ENCODE measurements around the gene BLM.
"Not testable (repeated sequence)": the region's sequence is repeated elsewhere in the genome, so short reads cannot be mapped to it uniquely, and the experiment has no call there.

BLM gene

GRCh38 chr15:90691982-90692773 lies 25.0 kb upstream of the BLM start:
- no peak for DNase-seq

DNA sequence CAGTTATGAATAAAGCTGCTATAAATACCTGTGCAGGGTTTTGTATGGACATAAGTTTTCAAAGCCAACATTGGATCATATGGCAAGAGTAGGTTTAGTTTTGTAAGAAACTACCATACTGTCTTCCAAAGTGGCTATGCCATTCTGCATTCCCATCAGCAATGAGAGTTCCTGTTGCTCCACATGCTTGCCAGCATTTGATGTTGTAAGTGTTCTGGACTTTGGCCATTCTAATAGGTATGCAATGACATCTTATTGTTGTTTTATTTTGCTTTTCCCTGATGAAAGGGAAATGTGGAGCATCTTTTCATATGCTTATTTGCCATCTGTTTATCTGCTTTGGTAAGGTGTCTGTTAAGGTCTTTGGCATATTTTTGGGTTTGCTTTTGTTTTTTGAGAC lies 22.2 kb upstream of the BLM start:
- no peak for DNase-seq

- no peak for DNase-seq
Observed at GRCh38 chr15:90697175-90697574, 20.0 kb upstream of the BLM start.

DNA sequence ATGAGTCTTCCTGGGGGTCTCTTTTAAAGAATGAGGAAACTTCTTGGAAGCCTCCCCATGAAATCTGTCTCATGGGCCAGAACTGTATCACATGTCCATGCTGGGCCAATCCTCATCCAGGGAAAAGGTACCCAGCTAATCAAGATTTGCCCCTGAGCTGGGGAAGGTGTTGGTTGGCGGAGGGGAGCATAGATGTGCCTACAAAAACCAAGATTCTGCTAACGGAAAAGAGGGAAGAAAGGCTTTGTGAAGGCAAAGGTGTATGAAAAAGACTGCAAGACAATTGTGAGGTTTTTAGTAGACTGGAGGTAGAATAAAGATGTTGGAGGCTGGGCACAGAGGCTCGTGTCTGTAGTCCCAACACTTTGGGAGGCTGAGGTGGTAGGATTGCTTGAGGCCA lies 18.5 kb upstream of the BLM start:
- no peak for DNase-seq

GRCh38 chr15:90701048-90701447 lies 16.1 kb upstream of the BLM start:
- DNase-seq: no peak

DNA sequence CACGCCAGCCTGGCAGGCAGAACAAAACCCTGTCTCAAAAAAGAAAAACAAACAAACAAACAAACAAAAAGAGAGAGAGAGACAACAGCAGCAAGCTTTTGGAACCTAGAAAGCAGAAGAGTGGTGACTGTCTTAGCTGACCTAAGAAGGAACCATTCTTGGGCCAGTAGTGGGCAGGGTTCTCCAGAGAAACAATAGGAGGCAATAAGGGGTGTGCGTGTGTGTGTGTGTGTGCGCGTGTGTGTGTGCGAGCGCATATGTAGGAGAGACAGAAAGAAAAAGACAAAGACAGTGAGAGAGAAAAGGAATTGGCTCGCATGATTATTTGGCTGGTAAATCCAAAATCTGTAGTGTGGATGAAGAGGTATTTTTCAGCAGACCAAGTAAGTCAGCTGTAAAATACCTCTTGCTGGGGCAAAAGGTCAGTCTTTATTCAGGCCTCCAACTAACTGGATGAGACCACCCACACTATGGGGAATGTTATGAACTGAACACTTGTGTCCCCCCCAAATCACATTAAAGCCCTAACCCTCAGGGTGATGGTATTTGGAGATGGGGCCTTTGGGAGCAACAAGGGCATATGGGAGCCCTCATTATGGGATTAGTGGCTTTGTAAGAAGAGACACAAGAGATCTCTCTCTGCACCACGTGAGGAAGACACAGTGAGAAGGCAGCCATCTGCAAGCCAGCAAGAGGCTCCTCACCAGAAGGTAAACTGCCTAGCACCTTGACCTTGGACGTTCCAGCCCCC lies 15.1 kb upstream of the BLM start:
- DNase-seq: no peak

DNA sequence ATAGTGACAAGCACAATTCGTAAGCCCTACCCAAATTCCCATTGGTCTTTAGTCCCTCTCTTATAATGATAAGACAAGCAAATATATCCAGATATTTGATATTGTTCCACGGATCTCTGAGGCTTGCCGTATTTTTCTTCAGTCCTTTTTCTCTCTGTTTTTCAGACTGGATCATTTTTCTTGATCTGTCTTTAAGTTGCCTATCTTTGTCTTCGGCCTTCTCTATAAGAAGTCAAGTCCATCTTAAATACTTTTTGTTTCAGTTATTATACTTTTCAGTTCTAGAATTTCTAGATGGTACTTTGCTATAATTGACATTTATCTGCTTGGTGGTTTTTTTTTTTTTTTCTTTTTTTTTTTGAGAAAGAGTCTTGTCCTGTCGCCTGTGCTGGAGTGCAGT lies 13.7 kb upstream of the BLM start:
- DNase-seq: no peak

- DNase-seq: no peak
Observed at GRCh38 chr15:90705212-90705611, 11.9 kb upstream of the BLM start.

DNA sequence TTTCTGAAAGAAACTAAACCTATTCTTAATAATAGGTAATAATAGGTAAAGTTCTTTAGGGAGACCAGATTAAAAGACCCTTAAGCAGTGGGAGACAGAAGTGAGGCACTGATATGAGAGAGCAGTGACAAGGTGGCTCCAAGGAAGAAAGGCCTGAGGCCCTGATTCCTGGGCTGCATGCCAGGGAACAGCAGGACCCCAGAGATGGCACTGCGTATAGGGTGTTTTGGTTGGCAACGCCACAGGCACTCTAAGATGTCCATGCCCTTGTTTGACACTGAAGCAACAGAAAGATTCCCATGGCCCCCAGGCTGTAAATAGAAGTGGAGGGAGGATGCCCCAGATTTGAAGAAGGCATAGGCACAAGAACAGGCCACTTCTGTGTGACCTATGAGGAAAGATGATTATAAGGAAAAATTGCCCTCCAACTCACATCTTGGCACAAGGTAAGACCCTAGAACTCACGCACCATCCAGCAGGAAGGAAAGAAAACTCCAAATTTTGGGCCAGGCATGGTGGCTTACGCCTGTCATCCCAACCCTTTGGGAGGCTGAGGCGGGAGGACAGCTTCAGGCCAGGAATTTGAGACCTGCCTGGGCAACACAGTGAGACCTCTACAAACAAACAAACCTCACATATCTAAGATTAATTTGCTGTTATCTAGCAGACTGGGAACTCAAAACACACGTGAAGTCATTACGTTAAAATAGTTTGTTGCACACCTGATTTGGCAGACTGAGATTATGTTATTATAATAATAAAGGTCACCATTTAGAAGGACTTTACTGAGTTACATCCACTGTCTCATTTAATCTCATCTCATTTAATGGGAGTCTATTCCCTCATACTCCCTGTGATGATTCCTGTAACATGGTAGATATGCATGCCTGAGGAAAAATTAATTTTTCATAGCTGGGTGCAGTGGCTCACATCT lies 10.5 kb upstream of the BLM start:
- DNase-seq: no peak

DNA sequence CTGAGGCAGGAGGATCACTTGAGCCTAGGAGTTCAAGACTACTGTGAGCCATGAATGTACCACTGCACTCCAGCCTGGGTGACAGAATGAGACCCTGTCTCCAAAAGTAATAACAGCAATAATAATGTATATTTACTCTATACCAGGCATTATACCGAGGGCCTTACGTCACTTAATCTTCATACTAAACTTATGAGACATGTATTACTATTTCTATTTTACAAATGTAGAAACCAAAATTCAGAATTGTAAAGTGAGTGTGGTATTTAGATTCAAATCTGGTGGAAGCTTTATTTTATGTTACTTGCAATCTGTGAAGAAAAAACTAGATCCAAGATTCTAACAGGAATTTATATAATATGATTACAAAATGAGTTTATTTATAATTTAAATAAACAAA lies 9.7 kb upstream of the BLM start:
- DNase-seq: no peak

DNA sequence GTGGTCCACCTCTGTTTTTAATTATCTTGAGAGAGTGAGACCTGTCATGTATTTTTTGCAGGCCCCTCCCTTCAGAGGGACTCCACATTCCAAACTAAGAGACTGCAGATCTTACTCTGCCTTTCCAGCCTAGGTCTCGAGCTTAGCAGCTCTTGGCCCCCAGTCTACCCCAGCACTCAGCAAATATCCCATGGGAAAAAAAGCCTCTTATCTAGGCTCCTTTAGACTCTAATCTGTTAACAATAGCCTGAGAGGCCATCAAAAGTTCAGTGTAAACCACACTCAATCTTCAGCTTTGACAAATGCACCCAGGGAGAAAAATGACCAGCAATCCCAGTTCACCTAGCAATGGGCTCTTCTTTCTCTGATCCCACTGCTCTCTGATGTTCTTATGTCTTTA lies 8.6 kb upstream of the BLM start:
- no peak for DNase-seq

DNA sequence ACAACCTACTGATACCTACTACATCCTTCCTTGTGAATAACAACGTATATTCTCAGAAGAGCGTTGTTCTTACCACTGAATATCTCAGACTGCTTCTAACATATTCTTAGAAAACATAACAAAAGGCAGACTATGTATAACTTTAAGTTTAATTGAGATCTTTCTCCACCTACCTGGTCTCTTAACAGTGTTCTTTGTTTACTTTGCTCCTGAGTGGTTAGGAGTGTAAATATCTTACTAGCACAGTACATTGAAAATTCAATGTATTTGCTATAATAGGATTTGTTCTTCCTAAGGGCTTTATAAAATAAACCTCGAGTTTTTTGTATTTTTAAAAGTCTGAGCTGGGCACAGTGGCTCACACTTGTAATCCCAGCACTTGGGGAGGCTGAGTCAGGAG lies 7.9 kb upstream of the BLM start:
- no peak for DNase-seq

DNA sequence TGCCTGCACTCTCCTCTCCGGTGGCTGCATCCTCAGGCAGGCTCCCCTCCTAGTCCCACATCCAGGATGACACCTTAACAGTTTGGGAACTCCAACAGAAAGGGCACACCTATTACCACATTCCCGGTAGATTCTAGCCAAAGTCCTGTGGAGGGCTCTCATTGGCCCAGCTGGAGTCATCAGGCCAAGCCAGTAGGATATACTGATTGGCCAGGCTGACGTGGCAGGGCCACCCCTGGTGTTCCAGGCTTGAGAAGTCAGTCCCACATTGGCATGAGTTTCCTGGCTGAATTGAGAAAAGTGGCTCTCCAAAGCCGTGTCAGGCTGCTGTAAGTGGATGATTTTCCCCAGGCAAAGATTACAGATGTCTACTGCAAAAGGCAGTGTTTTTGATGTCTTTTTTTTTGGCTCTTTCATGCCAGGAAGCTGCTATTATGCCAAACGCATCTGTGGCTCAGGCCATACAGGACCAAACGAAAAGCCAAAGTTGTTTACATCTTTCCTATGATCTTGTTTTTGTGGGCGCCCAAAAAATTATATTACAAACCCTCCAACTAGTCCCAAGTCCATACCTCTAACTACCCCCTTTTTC lies 6.6 kb upstream of the BLM start:
- no peak for DNase-seq

DNA sequence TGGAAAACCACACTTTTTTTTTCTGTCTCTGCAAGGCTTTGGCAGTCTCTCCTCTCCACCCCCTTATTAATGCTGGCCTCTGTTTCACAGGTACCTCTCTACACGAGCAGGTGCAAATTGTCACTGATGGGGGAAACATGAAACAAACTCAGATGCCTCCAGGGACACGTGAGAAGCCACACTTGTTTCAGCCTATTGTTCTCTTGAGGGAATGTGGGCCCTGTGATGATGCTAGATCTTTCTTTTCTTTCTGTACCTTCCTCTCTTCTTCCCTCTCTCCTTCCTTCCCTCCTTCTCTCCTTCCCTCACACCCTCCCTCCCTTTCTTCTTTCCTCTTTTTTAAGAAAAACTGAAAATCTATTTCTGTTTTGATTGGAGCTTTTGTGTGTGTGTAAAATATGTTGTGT lies 5.7 kb upstream of the BLM start:
- DNase-seq: no peak

GRCh38 chr15:90711842-90712241 lies 5.3 kb upstream of the BLM start:
- DNase-seq: no peak

DNA sequence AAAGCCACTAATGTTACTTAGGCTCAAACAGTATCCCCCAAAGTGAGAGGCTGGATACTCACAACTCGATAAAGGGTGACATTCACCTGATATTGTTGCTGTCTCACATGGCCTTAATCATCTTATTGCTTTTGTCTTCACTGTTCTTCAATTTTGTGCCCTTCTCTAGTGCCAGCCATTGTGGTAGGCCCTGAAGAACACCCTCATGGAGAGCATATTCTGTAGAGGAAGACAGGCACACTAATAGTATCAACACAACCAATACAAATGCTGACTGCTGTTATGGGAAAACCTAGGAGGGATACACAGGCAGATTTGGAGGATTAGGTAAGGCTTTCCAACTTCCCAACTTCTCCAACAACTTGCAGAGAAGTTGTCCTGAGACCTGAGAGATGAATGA lies 4.1 kb upstream of the BLM start:
- DNase-seq: no peak

DNA sequence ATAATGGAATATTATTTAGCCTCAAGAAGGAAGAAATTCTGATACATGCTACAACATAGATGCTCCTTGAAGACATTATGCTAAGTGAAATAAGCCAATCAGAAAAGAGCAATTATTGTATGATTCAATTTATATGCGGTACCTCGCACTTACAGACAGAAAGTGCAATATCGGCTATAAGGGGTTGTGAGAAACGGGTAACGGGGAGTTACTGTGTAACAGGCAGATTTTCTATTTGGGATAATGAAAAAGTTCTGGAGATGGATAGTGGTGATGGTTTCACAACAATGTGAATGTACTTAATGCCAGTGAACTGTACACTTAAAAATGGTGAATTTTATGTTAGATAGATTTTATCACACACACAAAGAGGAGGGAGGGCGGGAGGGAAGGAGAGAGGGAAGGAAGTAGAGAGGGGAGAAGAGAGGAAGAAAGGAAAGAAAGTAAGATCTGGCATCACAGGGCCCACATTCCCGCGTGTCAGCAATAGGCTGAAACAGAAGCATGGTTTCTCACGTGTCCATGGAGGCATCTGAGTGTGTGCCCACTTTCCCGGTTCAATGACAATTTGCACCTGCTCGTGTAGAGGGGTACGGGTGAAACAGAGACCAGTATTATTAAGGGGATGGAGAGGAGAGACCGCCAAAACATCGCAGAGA lies 700 bp upstream of the BLM start:
- no peak for DNase-seq

DNA sequence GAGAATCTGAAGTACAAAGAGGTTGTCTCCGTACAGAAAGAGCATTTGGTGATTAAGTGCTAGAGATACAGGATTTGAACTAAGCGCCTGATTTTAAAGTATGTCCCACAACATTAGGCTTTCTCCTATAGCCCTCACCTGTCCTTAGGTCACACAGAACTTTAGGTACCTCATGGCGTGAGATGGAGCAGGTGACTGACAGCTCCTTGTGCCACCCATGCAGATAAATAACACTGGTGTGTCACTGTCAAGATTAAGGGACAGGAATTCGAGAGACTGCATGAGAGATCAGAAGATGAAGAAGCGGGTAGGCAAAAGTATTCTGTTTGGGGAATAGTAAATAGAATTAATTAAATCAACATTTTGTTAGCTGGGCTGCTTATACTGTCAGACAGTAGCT lies 1.1 kb downstream of the BLM start:
- DNase-seq: no peak

- no peak for DNase-seq
Observed at GRCh38 chr15:90720131-90720530, 3.0 kb downstream of the BLM start.

DNA sequence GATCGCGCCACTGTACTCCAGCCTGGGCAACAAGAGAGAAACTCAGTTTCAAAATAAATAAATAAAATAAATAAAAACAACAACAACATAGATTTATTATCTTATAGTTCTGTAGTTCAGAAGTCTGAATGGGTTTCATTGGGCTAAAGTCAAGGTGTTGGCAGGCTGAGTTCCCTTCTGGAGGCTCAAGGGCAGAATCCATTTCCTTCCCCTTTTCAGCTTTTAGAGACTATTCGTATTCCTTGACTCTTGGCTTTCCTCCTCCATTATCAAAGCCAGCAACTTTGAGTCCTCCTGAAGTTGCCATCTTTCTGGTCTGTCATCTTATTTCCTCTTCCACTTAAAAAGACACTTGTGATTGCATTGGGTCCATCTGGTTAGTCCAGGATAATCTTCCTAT lies 12.1 kb downstream of the BLM start:
- no peak for DNase-seq

GRCh38 chr15:90730290-90730689 lies 13.1 kb downstream of the BLM start:
- no peak for DNase-seq

DNA sequence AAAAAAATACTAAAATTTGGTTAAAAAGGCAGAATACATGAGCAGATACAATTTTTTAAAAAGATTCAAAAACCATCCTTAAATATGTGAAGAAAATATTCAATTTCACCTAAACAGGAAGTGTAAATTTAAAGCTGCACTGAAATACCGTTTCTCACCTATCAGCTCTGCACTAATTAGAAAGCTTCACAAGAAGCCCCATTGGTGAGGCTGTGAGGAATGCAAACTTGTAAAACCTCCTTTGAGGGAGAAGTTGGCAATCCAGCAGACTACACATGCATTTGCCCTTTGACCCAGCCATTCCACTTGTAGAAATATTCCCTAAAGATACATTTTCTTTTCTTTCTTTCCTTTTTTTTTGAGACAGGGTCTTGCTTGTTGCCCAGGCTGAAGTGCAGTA lies 18.8 kb downstream of the BLM start:
- DNase-seq: no peak

- not testable (repeated sequence) for DNase-seq
Observed at GRCh38 chr15:90740545-90740944, 23.4 kb downstream of the BLM start.
